ENCODE results near the gene TWF2. TPM values are rescaled to one million over a fixed set of nuclear protein-coding genes. Genes with fewer than 3 reads are reported as not detected.

The TWF2 gene
- total RNA-seq, 3 donors from 2014 or later (not counting 1 experiment from before 2014, with no cell fraction given) = 49.2 to 76.6 (median 52.0) TPM

DNA sequence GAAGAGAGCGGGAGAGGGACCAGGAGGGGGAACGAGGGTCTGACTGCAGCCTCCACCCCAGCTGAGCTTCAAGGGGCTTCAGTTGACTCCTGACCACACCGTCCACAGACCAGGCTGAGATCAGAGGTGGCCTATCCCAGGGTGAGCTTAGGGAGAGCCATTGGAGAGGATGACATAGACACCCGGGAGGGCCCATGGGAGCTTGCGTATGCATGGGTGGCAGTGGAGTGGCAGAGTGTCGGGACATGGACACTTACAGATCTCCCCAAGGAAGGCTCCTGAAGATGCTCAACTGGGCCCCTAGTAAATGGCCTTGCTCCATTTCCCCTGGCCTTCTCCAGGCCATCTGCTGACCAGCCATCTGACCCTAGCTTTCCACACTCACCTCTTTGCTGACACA is 53.6 kb downstream of the TWF2 start:
- no peaks in the 10 kb centered on the region for H3K36me3 ChIP-seq (ENCODE audit: control insufficient read depth, insufficient read depth, low read length)
- intact Hi-C loops (cut with micrococcal nuclease) = no loop called here
- H3K9me3 Mint-ChIP-seq = no peaks in the 10 kb centered on the region
- no peak overlapping the region for H3K4me3 ChIP-seq (ENCODE audit: low read length)
- 98% methylated on average over 6 of the region's 6 CpGs for WGBS (ENCODE audit: insufficient coverage)
- TF ChIP-seq CTCF (IDR thresholded peaks at IDR 0.05) = no peak
- DNase-seq (no peak), ATAC-seq (no peak)
- no peak overlapping the region for H3K27ac Mint-ChIP-seq
- no peak overlapping the region for H3K4me3 Mint-ChIP-seq
- peaks cover 24% of the 10 kb centered on the region in 2 donors for H3K4me1 Mint-ChIP-seq
- peaks cover 32% of the 10 kb centered on the region for H3K4me1 ChIP-seq (ENCODE audit: control insufficient read depth, insufficient read depth, low read length)
- no peaks in the 10 kb centered on the region for H3K27me3 ChIP-seq (ENCODE audit: control insufficient read depth, insufficient read depth, low read length)
- no peak overlapping the region for H3K27ac ChIP-seq (ENCODE audit: low read length)
- H3K9me3 ChIP-seq (ENCODE audit: control insufficient read depth, insufficient read depth, low read length) = no peaks in the 10 kb centered on the region
- H3K36me3 Mint-ChIP-seq = no peaks in the 10 kb centered on the region
- H3K27me3 Mint-ChIP-seq (ENCODE audit: low read depth in 2 of 2) = no peaks in the 10 kb centered on the region

- Mint-ChIP-seq H3K27ac (no peak overlapping the region), H3K36me3 (no peaks in the 10 kb centered on the region), H3K4me1 (peaks cover 24% of the 10 kb centered on the region in 2 donors), H3K9me3 (no peaks in the 10 kb centered on the region), H3K4me3 (no peak overlapping the region), H3K27me3 (ENCODE audit: low read depth in 2 of 2) (no peaks in the 10 kb centered on the region)
- Histone ChIP-seq H3K9me3 (ENCODE audit: control insufficient read depth, insufficient read depth, low read length) (no peaks in the 10 kb centered on the region), H3K4me1 (ENCODE audit: control insufficient read depth, insufficient read depth, low read length) (peaks cover 32% of the 10 kb centered on the region), H3K27me3 (ENCODE audit: control insufficient read depth, insufficient read depth, low read length) (no peaks in the 10 kb centered on the region), H3K27ac (ENCODE audit: low read length) (no peak overlapping the region), H3K36me3 (ENCODE audit: control insufficient read depth, insufficient read depth, low read length) (no peaks in the 10 kb centered on the region), H3K4me3 (ENCODE audit: low read length) (no peak overlapping the region)
- 91% methylated on average over 8 of the region's 8 CpGs for WGBS (ENCODE audit: insufficient coverage)
- intact Hi-C loops (cut with micrococcal nuclease) = no loop called here
- no peak for DNase-seq
- ATAC-seq = no peak
- TF ChIP-seq CTCF (IDR thresholded peaks at IDR 0.05) = no peak
These were observed 54.3 kb downstream of the TWF2 start for GRCh38 chr3:52184690-52185089.

DNA sequence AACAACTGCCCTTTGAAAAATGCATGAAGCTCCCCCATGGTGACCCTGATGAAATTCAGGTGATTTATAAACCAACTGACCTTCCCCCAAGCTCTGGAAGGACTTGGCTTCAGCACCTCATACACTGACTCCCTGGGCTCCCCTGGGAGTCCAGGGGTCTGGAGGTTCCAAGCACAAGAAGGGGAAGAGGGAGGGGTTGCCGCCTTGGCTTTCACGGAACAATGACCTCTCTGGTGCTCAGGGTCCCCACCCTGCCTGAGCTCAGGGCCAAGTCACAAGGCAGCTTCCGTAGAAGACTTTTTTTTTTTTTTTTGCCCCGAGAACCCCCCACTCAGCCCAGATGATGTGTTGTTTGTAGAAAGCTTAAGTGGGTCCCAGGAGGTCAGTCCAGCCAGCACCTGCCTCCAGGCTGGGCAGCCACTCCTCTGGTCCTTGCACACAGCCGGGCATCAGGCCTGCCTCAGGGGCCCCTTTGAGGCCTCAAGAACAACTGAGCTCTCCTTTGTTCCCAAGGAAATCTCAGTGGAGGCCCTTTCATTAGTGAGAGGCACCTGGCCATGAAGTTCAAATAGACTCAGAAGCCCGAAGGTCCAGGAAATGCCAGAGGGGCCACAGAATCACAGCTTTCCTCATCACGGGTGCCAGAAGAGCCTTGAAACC is 55.0 kb downstream of the TWF2 start:
- no peak overlapping the region for H3K4me3 Mint-ChIP-seq
- peaks cover 32% of the 10 kb centered on the region for H3K4me1 ChIP-seq (ENCODE audit: control insufficient read depth, insufficient read depth, low read length)
- H3K36me3 ChIP-seq (ENCODE audit: control insufficient read depth, insufficient read depth, low read length) = no peaks in the 10 kb centered on the region
- no peak overlapping the region for H3K27ac ChIP-seq (ENCODE audit: low read length)
- no peak for ATAC-seq
- H3K4me3 ChIP-seq (ENCODE audit: low read length) = no peak overlapping the region
- WGBS (ENCODE audit: insufficient coverage) = 94% methylated on average over 7 of the region's 7 CpGs
- DNase-seq = no peak
- H3K4me1 Mint-ChIP-seq = peaks cover 24% of the 10 kb centered on the region in 2 donors
- no peaks in the 10 kb centered on the region for H3K9me3 ChIP-seq (ENCODE audit: control insufficient read depth, insufficient read depth, low read length)
- no peaks in the 10 kb centered on the region for H3K36me3 Mint-ChIP-seq
- no peaks in the 10 kb centered on the region for H3K27me3 Mint-ChIP-seq (ENCODE audit: low read depth in 2 of 2)
- no peaks in the 10 kb centered on the region for H3K9me3 Mint-ChIP-seq
- no peak for TF ChIP-seq CTCF (IDR thresholded peaks at IDR 0.05)
- no peaks in the 10 kb centered on the region for H3K27me3 ChIP-seq (ENCODE audit: control insufficient read depth, insufficient read depth, low read length)
- intact Hi-C loops (cut with micrococcal nuclease) = no loop called here
- no peak overlapping the region for H3K27ac Mint-ChIP-seq

DNA sequence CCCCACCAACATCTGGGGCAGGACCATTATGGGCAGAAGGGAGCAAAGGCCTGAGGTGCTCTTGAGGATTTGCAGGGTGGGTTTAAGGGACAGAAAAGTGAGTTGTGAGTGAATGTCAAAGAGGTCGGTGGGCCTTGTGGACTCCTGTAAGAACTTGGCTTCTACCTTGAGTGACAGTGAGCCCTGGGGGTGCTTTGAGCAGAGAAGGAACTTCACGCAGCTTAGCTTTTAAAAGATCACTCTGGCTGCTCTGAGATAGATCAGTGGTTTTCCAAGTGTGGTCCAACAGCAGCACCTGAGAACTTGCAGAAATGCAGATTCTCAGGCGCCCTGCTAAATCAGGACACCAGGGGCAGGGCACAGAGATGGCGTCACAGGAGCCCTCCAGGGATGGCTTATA is 56.3 kb downstream of the TWF2 start:
- H3K9me3 Mint-ChIP-seq = no peaks in the 10 kb centered on the region
- Histone ChIP-seq H3K27me3 (ENCODE audit: control insufficient read depth, insufficient read depth, low read length) (no peaks in the 10 kb centered on the region), H3K4me3 (ENCODE audit: low read length) (no peak overlapping the region), H3K9me3 (ENCODE audit: control insufficient read depth, insufficient read depth, low read length) (no peaks in the 10 kb centered on the region), H3K36me3 (ENCODE audit: control insufficient read depth, insufficient read depth, low read length) (no peaks in the 10 kb centered on the region), H3K4me1 (ENCODE audit: control insufficient read depth, insufficient read depth, low read length) (peaks cover 32% of the 10 kb centered on the region), H3K27ac (ENCODE audit: low read length) (no peak overlapping the region)
- no peak for TF ChIP-seq CTCF (IDR thresholded peaks at IDR 0.05)
- peak overlapping the region; percentile 58 to 78 for H3K27ac Mint-ChIP-seq
- intact Hi-C loops (cut with micrococcal nuclease) = no loop called here
- H3K27me3 Mint-ChIP-seq (ENCODE audit: low read depth in 2 of 2) = no peaks in the 10 kb centered on the region
- H3K4me1 Mint-ChIP-seq = peaks cover 24 to 29% of the 10 kb centered on the region in 2 donors
- DNase-seq = no peak
- WGBS (ENCODE audit: insufficient coverage) = 83% methylated on average over 4 of the region's 4 CpGs
- ATAC-seq = no peak
- peak overlapping the region; percentile 25 for H3K4me3 Mint-ChIP-seq
- H3K36me3 Mint-ChIP-seq = no peaks in the 10 kb centered on the region

All from natural killer cell (primary cell).